ENCODE results near the gene UBAP2.

- TF ChIP-seq EP300 (IDR thresholded peaks at IDR 0.05; ENCODE audit: borderline replicate concordance) (no peak), RAD21 (IDR thresholded peaks at IDR 0.05; ENCODE audit: low read depth) (no peak), FOXM1 (IDR thresholded peaks at IDR 0.05; ENCODE audit: borderline replicate concordance, low read depth) (no peak), USF1 (IDR thresholded peaks at IDR 0.05) (no peak), MAX (IDR thresholded peaks at IDR 0.05) (no peak), REST (IDR thresholded peaks at IDR 0.05; ENCODE audit: low read depth) (no peak), CREB1 (IDR thresholded peaks at IDR 0.05; ENCODE audit: low read depth) (no peak), TAF1 (IDR thresholded peaks at IDR 0.05; ENCODE audit: low read depth) (no peak), TEAD4 (IDR thresholded peaks at IDR 0.05) (no peak), EGR1 (IDR thresholded peaks at IDR 0.05) (no peak), YY1 (IDR thresholded peaks at IDR 0.05; ENCODE audit: low read depth) (no peak)
Measured at GRCh38 chr9:33877727-33878489, 170.8 kb downstream of the UBAP2 start.

All from Ishikawa (cell line).